ENCODE data around the gene MAN1C1.

- TF ChIP-seq, protein P1, sequence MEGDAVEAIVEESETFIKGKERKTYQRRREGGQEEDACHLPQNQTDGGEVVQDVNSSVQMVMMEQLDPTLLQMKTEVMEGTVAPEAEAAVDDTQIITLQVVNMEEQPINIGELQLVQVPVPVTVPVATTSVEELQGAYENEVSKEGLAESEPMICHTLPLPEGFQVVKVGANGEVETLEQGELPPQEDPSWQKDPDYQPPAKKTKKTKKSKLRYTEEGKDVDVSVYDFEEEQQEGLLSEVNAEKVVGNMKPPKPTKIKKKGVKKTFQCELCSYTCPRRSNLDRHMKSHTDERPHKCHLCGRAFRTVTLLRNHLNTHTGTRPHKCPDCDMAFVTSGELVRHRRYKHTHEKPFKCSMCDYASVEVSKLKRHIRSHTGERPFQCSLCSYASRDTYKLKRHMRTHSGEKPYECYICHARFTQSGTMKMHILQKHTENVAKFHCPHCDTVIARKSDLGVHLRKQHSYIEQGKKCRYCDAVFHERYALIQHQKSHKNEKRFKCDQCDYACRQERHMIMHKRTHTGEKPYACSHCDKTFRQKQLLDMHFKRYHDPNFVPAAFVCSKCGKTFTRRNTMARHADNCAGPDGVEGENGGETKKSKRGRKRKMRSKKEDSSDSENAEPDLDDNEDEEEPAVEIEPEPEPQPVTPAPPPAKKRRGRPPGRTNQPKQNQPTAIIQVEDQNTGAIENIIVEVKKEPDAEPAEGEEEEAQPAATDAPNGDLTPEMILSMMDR (IDR thresholded peaks at IDR 0.05): no peak
- no peak for TF ChIP-seq POLR2A (IDR thresholded peaks at IDR 0.05)
- no peak for TF ChIP-seq POLR2AphosphoS5 (IDR thresholded peaks at IDR 0.05)
Observed at GRCh38 chr1:25781130-25781433, 164.5 kb downstream of the MAN1C1 start.
